Transverse colon (tissue), 4 donors: ENCODE data around the gene GPAT3.
"Not testable (repeated sequence)": the region's sequence is repeated elsewhere in the genome, so short reads cannot be mapped to it uniquely, and the experiment has no call there.

Source experiments
- EP300 ChIP-seq: sonication (generic); formaldehyde crosslinking; IDR thresholded peaks from one replicate; pipeline ENCODE4 v1.6.1; 2017; ENCODE audit warnings: antibody characterized with exemption, low read depth
- POLR2A ChIP-seq: fragments of 450-650 bp; IDR thresholded peaks from one replicate; pipeline ENCODE4 v1.6.1; 2016; ENCODE audit warnings: antibody characterized with exemption, mild to moderate bottlenecking, moderate library complexity
- POLR2AphosphoS5 ChIP-seq, 3 donors: sonication (generic); formaldehyde crosslinking; IDR thresholded peaks; one replicate each; pipeline ENCODE4 v1.6.1; 2016; ENCODE audit warnings: antibody characterized with exemption in 3 of 3
- TF ChIP-seq, protein P1 (sequence below), 5 experiments: fragments of 200-600 bp in 3 of 5; fragments of 450-650 bp in 2 of 5; sonication (generic) in 3 of 5; IDR thresholded peaks; 1 replicate in 2 of 5; 2 replicates in 3 of 5; pipeline ENCODE4 v1.5.1; 2016 to 2017; ENCODE audit warnings: antibody characterized with exemption in 5 of 5, inconsistent platforms in 3 of 5, mild to moderate bottlenecking in 2 of 5, moderate library complexity in 1 of 5

DNA sequence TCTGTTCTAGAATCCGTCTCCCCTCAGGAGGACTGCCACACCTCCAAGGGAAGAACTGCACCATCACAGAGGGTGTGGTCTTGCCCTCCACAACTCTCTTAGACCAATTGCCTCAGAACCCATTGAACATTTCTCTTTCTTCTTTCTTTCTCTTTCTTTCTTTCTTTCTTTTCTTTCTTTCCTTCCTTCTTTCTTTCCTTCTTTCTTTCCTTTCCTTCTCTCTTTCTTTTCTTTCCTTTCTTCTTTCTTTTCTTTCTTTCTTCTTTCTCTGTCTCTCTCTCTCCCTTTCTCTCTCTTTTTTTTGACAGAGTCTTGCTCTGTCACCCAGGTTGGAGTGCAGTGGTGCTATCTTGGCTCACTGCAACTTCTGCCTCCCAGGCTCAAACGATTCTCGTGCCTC lies 34.2 kb upstream of the GPAT3 start:
- TF ChIP-seq, protein P1, sequence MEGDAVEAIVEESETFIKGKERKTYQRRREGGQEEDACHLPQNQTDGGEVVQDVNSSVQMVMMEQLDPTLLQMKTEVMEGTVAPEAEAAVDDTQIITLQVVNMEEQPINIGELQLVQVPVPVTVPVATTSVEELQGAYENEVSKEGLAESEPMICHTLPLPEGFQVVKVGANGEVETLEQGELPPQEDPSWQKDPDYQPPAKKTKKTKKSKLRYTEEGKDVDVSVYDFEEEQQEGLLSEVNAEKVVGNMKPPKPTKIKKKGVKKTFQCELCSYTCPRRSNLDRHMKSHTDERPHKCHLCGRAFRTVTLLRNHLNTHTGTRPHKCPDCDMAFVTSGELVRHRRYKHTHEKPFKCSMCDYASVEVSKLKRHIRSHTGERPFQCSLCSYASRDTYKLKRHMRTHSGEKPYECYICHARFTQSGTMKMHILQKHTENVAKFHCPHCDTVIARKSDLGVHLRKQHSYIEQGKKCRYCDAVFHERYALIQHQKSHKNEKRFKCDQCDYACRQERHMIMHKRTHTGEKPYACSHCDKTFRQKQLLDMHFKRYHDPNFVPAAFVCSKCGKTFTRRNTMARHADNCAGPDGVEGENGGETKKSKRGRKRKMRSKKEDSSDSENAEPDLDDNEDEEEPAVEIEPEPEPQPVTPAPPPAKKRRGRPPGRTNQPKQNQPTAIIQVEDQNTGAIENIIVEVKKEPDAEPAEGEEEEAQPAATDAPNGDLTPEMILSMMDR (IDR thresholded peaks at IDR 0.05) = not testable (repeated sequence)
- not testable (repeated sequence) for TF ChIP-seq POLR2AphosphoS5 (IDR thresholded peaks at IDR 0.05); EP300; POLR2A
